ENCODE results near the gene GSDME. TPM values are rescaled to one million over a fixed set of nuclear protein-coding genes. Genes with fewer than 3 reads are reported as not detected.

Gene GSDME
- total RNA-seq, 1 experiment from 2014 or later: 5.5 TPM

DNA sequence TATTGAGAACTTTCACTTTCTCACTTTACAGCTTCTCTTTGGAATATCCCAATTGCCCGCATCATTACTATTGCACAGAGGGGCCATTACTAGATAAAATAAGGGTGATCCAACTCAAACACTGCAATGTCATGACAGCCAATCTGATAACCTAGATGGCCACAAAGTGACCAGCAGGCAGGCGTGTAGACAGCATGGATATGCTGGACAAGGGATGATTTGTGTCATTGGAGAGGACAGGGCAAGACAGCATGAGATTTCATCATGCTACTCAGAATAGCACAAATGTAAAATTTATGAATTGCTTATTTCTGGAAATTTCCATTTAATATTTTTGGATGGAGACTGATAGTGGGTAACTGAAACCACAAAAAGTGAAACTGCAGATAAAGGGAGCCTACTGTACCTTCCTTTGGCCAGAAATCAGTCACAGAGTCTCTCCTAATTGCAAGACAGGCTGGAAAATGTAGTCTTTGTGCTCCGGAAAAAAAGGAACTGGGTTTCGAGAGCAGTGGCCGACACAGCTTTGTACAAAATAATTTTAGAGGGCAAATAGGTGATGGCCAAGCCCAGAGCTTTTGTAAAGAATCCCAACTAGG lies 6.1 kb upstream of the GSDME start:
- Histone ChIP-seq H2BK12ac (ENCODE audit: insufficient read length, low read depth, low read length) (no peak overlapping the region), H3K27me3 (ENCODE audit: insufficient read depth, low read length) (peaks cover 5% of the 10 kb centered on the region; the same call in 1 of the 2 replicates), H2BK20ac (ENCODE audit: low read depth, low read length, poor library complexity, severe bottlenecking) (no peak overlapping the region), H3K14ac (ENCODE audit: insufficient read depth, low read length) (no peak overlapping the region), H3K56ac (ENCODE audit: insufficient read length, low read depth, low read length) (no peak overlapping the region), H3K9ac (ENCODE audit: extremely low read depth, insufficient read length, low read length) (no peak overlapping the region), H2AFZ (ENCODE audit: low read length) (no peak overlapping the region), H4K20me1 (ENCODE audit: control insufficient read depth, insufficient read depth, insufficient read length) (no peaks in the 10 kb centered on the region), H3T11ph (ENCODE audit: low read length) (no peak overlapping the region), H3K79me1 (ENCODE audit: insufficient read depth, low read depth, low read length, poor library complexity, severe bottlenecking) (no peaks in the 10 kb centered on the region), H2AK5ac (ENCODE audit: insufficient read length, low read length) (no peak overlapping the region), H3K4ac (ENCODE audit: low read depth, low read length) (no peak overlapping the region), H2BK5ac (ENCODE audit: insufficient read length, low read length) (no peak overlapping the region), H2BK15ac (ENCODE audit: low read depth, low read length) (no peak overlapping the region), H3K27ac (ENCODE audit: insufficient read length, low read depth, low read length) (no peak overlapping the region), H4K91ac (ENCODE audit: insufficient read length, low read depth, low read length) (no peak overlapping the region), H3K9me3 (ENCODE audit: control insufficient read depth, low read depth, low read length) (no peaks in the 10 kb centered on the region), H3K18ac (ENCODE audit: insufficient read length, low read depth, low read length) (no peak overlapping the region), H3K4me2 (ENCODE audit: insufficient read depth, insufficient read length, low read length) (no peak overlapping the region), H3K4me1 (ENCODE audit: insufficient read depth, low read length) (no peaks in the 10 kb centered on the region), H4K5ac (ENCODE audit: insufficient read length, low read depth, low read length) (no peak overlapping the region), H2BK120ac (ENCODE audit: low read depth, low read length, poor library complexity, severe bottlenecking) (no peak overlapping the region), H3K23me2 (ENCODE audit: insufficient read length, low read depth, low read length, poor library complexity, severe bottlenecking) (no peaks in the 10 kb centered on the region), H4K8ac (replicated peaks; ENCODE audit: insufficient read length, low read depth, low read length) (no peak overlapping the region), H3K79me2 (ENCODE audit: insufficient read depth, low read length) (no peaks in the 10 kb centered on the region), H3K23ac (ENCODE audit: insufficient read length, low read depth, low read length) (no peak overlapping the region)
- TF ChIP-seq, protein P1, sequence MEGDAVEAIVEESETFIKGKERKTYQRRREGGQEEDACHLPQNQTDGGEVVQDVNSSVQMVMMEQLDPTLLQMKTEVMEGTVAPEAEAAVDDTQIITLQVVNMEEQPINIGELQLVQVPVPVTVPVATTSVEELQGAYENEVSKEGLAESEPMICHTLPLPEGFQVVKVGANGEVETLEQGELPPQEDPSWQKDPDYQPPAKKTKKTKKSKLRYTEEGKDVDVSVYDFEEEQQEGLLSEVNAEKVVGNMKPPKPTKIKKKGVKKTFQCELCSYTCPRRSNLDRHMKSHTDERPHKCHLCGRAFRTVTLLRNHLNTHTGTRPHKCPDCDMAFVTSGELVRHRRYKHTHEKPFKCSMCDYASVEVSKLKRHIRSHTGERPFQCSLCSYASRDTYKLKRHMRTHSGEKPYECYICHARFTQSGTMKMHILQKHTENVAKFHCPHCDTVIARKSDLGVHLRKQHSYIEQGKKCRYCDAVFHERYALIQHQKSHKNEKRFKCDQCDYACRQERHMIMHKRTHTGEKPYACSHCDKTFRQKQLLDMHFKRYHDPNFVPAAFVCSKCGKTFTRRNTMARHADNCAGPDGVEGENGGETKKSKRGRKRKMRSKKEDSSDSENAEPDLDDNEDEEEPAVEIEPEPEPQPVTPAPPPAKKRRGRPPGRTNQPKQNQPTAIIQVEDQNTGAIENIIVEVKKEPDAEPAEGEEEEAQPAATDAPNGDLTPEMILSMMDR (conservative IDR thresholded peaks at IDR 0.05): no peak
- Mint-ChIP-seq H3K9me3 (no peaks in the 10 kb centered on the region), H3K27me3 (ENCODE audit: low read depth) (peaks cover 27% of the 10 kb centered on the region), H3K4me1 (peaks cover 10 to 12% of the 10 kb centered on the region in 2 experiments), H3K36me3 (ENCODE audit: insufficient read depth in 1 of 3, low read depth in 3 of 3) (no peaks in the 10 kb centered on the region), H3K27ac (no peak overlapping the region), H3K4me3 (no peak overlapping the region)
- WGBS (ENCODE audit: extremely low coverage, insufficient read length, low lambda C conversion rate): no CpG with 5 or more reads among the region's 5 CpGs
- DNase-seq: no peak

All from H9 (cell line).